HEK293 (cell line): ENCODE results near the gene PTCRA.

Source experiments
- CTCF ChIP-seq: fragments of 450-650 bp; formaldehyde crosslinking; IDR thresholded peaks from 2 replicates; pipeline ENCODE4 v1.5.1; 2016; ENCODE audit warnings: missing biosample characterization, missing genetic modification characterization
- PATZ1 ChIP-seq: fragments of 450-650 bp; formaldehyde crosslinking; IDR thresholded peaks from 2 replicates; pipeline ENCODE4 v1.5.1; 2016; ENCODE audit warnings: missing biosample characterization, missing genetic modification characterization
- PRDM10 ChIP-seq: fragments of 450-650 bp; formaldehyde crosslinking; IDR thresholded peaks from 2 replicates; pipeline ENCODE4 v1.5.1; 2016; ENCODE audit warnings: missing biosample characterization, missing genetic modification characterization
- TCF7L2 ChIP-seq: IDR thresholded peaks from 2 replicates; pipeline ENCODE4 v1.6.1; 2011; ENCODE audit warnings: low read depth, mild to moderate bottlenecking, inconsistent platforms, low read length, moderate library complexity, borderline replicate concordance
- YY1 ChIP-seq: fragments of 450-650 bp; formaldehyde crosslinking; IDR thresholded peaks from 2 replicates; pipeline ENCODE4 v1.5.1; 2018; ENCODE audit warnings: missing biosample characterization, missing genetic modification characterization
- ZNF23 ChIP-seq: fragments of 450-650 bp; formaldehyde crosslinking; IDR thresholded peaks from 2 replicates; pipeline ENCODE4 v1.5.1; 2016; ENCODE audit warnings: missing biosample characterization, missing genetic modification characterization, borderline replicate concordance
- ZNF354C ChIP-seq: fragments of 450-650 bp; formaldehyde crosslinking; IDR thresholded peaks from 2 replicates; pipeline ENCODE4 v1.5.1; 2016; ENCODE audit warnings: missing biosample characterization, missing genetic modification characterization, low read depth, borderline replicate concordance
- ZNF416 ChIP-seq: fragments of 450-650 bp; formaldehyde crosslinking; IDR thresholded peaks from 2 replicates; pipeline ENCODE4 v1.5.1; 2016; ENCODE audit warnings: missing biosample characterization, missing genetic modification characterization
- ZNF558 ChIP-seq: fragments of 450-650 bp; formaldehyde crosslinking; IDR thresholded peaks from 2 replicates; pipeline ENCODE4 v1.5.1; 2016; ENCODE audit warnings: missing biosample characterization, missing genetic modification characterization
- ZNF610 ChIP-seq: fragments of 450-650 bp; formaldehyde crosslinking; IDR thresholded peaks from 2 replicates; pipeline ENCODE4 v1.5.1; 2016; ENCODE audit warnings: missing biosample characterization, missing genetic modification characterization, borderline replicate concordance
- ZNF626 ChIP-seq: fragments of 450-650 bp; sonication (Bioruptor Pico); formaldehyde crosslinking; IDR thresholded peaks from 2 replicates; pipeline ENCODE4 v1.5.1; 2018; ENCODE audit warnings: missing biosample characterization, missing genetic modification characterization, inconsistent platforms
- ZXDB ChIP-seq: fragments of 450-650 bp; formaldehyde crosslinking; IDR thresholded peaks from 2 replicates; pipeline ENCODE4 v1.5.1; 2016; ENCODE audit warnings: missing biosample characterization, missing genetic modification characterization
- TF ChIP-seq, protein P1 (sequence below): fragments of 450-650 bp; formaldehyde crosslinking; IDR thresholded peaks from 2 replicates; pipeline ENCODE4 v1.5.1; 2016; ENCODE audit warnings: missing biosample characterization, missing genetic modification characterization

GRCh38 chr6:42909835-42910234 is 6.0 kb upstream of the PTCRA start:
- TF ChIP-seq PATZ1 (tag by site-specific recombination) (no peak), PRDM10 (tag by site-specific recombination) (no peak), YY1 (no peak), CTCF (no peak), TCF7L2 (no peak), ZNF626 (tag by site-specific recombination) (no peak), ZNF610 (no peak), ZXDB (no peak), ZNF558 (tag by site-specific recombination) (no peak), ZNF354C (tag by site-specific recombination) (no peak), ZNF23 (tag by site-specific recombination) (no peak), ZNF416 (tag by site-specific recombination) (no peak)
- TF ChIP-seq, protein P1, sequence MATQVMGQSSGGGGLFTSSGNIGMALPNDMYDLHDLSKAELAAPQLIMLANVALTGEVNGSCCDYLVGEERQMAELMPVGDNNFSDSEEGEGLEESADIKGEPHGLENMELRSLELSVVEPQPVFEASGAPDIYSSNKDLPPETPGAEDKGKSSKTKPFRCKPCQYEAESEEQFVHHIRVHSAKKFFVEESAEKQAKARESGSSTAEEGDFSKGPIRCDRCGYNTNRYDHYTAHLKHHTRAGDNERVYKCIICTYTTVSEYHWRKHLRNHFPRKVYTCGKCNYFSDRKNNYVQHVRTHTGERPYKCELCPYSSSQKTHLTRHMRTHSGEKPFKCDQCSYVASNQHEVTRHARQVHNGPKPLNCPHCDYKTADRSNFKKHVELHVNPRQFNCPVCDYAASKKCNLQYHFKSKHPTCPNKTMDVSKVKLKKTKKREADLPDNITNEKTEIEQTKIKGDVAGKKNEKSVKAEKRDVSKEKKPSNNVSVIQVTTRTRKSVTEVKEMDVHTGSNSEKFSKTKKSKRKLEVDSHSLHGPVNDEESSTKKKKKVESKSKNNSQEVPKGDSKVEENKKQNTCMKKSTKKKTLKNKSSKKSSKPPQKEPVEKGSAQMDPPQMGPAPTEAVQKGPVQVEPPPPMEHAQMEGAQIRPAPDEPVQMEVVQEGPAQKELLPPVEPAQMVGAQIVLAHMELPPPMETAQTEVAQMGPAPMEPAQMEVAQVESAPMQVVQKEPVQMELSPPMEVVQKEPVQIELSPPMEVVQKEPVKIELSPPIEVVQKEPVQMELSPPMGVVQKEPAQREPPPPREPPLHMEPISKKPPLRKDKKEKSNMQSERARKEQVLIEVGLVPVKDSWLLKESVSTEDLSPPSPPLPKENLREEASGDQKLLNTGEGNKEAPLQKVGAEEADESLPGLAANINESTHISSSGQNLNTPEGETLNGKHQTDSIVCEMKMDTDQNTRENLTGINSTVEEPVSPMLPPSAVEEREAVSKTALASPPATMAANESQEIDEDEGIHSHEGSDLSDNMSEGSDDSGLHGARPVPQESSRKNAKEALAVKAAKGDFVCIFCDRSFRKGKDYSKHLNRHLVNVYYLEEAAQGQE: no peak
